Measurements from ENCODE around the gene MOB3B.
"Not testable (repeated sequence)": the region's sequence is repeated elsewhere in the genome, so short reads cannot be mapped to it uniquely, and the experiment has no call there.

Gene MOB3B

DNA sequence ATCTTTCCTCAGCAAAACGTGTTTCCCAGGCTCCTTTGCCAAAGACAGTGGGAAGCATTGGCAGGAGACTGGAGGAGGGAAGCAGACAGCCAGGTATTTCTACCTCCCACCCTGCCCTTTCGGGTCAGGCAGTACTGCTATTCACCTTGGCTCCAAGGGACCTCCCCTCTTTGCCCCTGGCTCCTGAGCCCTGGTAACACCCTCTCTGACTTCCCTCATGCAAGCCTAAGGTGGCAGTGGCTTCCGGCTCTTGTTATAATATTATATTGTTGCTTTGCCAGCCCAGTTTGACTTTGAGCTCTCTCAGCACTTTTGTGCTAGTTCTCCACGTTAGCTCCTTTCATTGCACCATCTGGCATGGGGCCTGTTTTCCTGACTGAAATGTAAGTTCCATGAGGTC, 87.2 kb downstream of the MOB3B start:
- no peak for DNase-seq

DNA sequence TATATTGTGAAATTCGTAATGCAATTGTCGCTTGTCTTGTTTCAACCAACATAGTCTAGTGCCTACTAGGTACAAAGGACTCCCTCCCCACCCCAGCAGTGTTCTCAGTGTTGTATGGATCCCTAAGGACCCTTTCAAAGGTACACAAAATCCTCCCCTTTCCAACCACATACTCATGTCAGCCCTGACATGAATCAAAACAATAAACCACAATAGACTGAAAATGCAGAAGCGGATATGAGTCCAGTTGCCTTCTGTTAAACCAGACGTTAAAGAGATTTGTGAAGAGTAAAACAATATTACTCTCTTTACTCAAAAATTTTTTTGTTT, 87.9 kb downstream of the MOB3B start:
- no peak for DNase-seq

DNA sequence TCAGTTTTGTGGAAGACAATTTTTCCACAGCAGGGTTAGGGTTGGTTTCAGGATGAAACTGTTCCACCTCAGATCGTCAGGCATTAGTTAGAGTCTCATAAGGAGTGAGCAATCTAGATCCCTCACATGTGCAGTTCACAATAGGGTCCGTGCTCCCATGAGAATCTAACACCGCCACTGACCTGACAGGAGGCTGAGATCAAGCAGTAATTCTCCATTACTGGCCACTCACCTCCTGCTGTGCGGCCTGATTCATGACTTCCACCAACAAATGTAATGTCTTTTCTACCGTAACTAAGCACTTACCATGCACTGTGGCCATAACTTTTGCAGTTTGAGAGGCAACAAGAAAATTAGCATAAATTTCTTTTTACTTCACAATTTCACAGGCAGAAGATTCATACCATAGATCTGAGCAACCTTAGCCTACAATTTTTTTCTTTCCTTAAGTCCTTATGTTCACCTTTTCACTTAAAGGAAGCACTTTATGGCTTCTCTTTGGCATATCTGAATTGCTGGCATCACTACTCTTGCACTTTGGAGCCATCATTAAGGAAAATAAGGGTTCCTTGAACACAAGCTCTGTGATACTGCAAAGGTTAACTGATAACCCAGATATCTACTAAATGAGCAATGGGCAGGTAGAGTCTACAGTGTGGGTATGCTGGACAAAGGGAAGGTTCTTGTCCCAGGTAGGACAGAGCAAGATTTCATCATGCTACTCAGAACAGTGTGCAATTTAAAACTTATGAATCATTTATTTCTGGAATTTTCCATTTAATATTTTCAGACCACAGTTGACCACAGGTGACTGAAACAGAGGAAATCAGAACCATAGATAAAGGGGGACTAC, 88.5 kb downstream of the MOB3B start:
- no peak for DNase-seq

DNA sequence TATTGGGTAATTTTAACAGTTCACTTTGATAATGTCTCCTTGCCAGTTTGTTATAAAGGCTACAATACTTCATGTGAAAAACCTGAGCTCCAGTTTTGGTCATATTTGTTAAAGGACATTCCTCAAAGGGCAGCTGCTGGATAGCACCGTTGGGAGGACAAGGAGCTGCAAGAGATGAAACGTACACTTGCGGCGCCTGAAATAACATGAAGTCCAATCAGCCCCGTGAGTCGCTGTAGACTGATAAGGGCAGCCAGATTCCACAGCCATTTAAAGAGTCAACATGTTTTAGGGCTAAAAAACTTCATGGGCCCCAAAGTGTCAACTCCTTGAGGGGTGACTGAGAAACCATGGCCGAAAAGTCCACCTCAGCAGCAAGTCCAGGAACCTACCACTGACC, 91.1 kb downstream of the MOB3B start:
- no peak for DNase-seq

DNA sequence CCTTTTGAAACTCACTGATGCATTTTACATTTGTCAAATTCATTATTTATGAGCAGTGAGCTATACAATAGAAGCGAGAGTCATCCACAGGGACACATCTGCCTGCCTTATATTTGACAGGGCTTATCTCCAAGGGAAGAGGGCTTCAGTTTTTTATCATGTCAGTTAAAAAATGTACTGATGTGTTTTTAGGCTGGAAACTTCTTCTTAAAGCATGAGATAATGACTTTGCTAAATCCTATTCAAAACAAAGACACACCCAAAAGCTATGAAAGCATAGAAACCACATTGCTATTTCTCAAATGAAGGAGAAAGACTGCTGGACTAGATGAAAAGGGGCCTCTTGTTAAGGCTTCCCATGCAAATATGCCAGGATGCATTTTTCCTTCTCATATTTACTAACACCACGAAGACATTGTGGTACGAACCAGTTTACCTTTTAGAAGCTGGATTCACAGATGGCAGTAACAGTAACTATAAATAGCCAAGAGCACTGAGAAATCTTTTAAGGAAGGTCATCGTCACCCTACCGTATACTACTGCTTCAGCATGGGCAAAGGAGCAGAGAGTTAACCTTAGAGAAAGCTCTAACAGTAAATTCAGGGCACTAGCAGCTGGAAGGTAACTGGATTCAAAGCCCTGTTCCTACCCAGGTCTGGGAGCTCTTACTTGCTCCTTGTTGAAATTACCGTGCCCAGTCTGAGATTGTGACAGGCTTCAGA, 91.8 kb downstream of the MOB3B start:
- no peak for DNase-seq

DNA sequence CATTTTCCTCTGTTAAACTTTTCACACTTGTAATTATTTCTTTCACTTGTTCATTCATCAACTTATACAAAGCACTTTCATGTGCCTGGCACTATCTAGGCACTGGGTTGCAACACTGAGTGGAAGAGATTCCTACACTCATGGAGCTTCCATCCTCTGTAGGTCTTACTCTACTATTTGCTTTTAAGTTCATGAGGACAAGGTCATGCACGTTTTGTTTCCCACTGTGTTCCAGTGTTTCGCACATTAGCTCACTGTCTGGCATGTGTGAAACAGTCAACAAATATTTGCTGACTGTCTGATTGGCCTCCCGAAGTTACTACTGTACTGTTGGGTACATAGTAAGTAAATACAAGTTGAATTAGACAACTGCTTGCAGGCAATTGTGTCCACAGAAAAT, 93.4 kb downstream of the MOB3B start:
- no peak for DNase-seq

DNA sequence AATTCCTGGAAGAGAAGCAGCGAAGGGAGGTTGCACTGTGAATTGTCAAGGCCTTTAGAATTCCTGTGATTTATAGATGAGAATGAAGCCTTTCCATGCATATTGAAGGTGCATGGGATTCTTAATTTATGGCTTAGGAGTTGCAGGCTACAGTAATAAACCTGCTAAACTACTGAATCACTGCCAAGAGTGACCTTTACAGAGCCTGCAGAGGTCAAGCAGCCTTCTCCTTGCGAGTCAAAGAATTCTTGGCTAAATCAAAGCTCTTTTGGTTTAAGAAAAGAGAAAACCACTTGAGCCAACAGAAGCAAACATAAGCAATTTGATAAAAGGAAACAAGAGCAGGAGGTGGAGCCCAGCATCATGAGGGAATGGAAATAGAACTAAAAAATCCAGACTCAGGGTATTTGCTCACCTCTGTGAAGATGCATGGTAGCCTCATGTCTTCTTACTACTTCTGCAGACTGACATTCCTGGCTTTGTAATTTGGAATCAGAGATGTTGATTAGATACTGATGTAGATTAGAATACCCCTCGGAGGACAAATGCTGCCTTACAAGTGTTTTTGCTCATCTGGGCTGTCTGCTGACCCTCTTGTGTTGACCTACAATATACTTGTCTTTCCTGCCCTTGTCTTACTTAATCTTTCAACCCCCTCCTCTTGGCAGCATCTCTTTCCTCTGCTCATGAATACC, 95.8 kb downstream of the MOB3B start:
- no peak for DNase-seq

DNA sequence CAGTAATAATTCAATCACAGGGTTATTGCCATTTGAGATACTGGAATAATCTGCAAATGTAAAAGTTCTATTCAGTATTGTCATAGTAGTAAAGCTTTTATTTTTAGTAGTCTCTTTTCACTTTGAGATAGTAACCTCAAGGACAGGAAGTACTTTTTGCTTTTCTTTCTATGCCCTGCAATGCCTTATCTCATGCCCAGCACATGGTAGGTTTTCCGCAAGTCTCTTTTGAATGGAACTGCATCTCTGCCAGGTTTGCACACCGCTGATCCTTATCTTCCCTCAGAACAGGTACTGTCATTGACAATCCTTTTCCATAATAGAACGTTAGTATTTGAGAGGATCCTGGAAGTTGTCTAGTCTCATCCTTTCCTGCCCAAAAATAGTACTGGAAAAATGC, 97.3 kb downstream of the MOB3B start:
- no peak for DNase-seq

DNA sequence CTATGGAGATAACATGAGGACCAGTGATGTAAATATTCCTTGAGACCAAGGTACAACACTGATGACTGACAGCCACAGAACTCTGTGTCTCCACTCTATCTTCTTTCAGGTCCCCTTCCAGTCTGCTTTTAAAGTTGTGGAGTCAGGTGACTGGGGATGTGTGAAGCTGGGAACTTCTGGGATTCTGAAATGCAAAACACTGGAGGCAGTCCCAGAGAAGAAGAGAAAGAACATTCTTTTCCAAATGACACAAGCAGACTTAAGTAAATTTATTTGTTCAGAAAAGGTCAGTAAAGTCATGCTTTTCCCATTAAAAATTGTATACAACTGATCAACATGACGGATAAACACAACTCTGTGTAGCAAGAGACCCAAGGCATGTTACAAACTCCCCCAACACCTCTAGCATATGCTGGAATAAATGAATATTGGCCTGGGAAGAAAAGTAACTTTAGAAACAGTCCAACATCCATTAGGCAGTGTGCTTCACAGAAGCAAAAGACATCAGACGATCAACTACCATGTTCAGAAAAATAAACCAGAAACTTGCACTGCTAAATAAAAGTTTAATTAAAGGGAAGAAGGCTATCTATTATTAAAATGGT, 98.0 kb downstream of the MOB3B start:
- DNase-seq, result no peak

DNA sequence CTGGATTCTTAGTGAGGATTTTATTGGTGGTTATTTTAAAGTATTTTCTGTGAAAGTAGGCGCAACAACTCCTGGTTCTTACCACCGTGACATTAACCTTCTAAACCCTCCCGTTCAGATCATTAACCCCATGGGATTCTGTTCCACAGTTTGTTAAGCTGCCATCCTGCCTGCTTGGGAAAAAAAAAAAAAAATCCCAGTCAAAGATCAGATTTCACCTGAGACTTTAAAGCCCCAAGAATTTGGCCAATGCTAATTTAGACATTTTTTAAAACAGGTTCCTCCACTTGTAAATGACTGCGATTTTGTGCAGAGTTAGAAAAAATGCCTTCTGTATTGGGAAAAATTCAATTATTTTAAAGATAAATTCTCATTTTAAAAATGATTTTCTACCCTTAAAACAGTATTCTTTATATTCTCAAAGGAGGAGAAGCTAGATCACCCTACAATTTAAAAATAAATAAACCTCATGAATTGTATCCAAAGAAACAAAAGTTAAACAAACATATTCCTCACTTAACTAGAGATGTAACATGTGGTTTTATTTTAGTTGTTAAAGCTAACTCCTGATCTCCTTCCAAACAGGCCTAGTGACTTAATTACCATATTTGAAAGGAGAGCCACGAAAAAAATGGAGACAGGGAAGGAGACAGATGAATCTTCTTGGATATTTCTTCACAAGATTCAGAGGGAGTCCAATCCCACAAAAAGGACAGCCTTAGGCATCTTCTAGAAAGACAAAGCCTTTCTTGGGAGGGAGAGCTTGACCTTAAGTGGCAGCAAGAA, 98.7 kb downstream of the MOB3B start:
- no peak for DNase-seq

DNA sequence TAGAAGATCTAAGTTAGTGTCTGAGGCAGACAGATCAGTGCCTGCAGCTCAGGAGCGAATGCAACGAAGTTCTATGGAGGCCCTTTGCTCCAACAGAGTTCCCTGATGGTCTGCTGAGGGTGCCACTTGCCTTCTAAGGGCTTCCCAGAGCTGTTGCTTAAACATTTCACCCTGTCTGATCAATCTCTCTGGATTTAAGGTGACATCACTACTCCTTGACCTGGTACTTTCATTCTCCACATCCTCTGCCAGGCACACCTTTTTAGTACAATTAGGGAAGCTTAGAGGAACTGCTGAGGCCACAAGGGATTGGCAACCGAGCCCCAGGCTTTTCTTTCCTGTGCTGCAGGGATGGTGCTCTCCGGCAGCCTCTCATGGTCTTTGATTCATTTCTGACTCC, 99.7 kb downstream of the MOB3B start:
- DNase-seq, result no peak

DNA sequence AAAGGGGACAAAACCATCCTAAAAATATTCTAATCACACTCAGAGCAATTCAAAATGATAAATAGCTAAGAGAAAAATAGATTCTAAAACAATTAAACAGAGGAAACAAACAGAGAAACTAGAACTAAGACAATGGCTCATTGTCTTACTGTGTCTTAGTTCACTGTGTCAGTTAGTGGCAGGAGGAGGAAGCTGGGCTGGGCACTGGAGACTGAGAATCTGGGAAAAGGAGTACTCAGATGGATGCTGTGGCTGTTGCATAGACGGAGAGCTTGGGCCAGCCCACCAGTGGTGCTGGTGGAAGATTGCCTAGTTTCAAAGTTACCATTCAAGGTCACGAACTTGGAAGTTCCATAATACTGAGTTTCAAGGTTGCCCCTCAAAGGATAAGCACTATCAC, 100.2 kb downstream of the MOB3B start:
- no peak for DNase-seq

DNA sequence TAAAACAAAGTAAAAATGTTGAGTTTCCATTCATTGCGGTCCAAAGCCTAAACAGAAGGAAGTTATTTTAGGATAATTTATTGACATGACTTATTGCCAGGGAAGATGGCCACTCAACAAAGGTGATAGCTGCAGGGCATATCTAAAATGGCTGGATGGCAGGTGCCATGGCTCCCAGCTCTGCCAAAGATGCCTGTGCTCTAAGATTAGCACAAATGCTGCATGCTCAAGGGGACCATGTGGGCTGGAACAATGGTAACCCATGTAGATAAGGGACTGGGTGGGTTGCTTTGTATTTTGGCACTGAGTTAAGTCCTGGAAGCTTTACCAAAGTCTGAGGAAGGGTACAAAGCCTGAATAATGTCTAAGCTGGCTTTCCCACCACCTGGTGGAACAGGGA, 101.1 kb downstream of the MOB3B start:
- DNase-seq, result no peak

DNA sequence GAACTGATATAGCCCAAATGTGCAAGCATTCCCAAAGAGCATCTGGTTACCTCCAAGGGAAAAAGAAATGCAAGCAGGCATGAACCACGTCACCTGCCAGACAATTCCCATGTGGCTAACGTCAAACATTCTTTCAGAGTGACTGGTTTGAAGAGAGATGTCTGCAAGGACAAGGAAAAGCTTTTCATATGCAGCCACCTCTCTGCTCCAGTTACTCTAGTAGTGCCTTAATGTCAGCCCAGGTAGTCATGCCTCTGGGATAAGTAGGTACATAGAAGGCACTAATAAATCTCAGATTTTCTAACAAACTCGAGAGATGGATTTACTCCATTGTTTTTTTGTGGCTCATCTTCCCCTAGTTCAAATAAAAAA, 102.4 kb downstream of the MOB3B start:
- DNase-seq, result no peak

DNA sequence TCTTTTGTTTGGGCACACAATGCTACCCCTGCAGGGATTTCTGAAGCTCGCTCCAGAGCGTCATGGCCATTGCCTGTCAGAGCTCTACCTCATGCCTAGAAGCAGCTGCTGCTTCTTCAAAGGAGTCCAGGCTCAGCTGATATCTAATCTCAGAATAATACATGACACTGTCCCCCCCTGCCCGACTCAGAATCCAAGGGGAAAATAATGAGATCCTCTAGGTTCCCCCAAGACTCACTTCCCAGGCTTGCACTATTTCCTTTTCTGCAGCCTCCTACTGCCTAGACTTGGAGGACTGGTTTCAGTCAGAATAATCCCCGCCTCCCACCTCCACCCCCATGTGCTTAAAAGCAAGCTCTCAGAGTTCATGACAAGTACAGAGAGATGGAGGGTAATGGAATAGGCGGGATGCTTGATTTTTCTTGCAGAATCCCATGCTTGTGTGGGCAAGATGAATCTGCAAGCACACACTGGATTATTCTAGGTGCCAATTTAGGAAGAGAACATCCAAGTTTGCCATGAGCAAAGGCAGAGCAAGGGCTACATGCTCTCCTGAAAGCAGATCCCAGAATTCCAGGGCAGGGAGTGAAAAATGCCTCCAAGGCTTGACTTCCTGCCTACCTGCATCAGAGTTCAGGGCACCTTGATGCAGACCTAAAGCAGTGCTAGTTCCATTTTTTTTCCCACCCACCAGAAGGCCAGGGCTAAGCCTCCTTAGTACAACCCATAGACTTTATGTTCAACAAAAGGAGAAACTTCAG, 102.9 kb downstream of the MOB3B start:
- no peak for DNase-seq

DNA sequence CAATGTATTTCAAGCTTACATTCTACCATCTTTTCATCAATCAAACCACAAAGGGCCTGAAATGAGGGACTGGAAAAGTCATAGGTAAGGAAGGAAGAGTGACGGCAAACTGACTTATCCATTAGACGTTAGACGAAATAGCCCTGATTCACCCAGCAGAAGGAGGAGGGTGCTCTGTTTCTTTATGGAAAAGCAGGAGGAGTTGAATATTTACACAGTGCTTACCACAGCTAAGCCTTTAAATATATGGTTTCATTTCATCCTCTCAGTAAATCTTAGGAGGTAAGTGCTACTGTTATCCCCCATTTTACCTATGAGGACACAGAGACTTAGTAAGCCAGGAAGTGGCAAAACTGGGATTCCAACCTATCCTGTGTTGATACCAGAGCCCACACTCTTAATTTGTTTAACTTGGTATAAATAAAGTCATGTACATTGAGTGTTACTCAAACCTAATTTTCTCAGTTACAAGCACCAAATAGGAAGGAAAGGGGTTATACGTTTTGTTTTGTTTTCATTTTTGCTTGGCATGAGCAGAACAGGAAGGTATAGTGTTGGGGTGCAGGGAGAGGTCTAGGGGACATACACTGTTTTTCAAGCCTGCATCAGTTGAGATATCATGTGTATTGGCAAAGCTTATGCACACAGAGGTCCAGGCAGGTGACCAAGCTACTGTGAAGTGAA, 103.6 kb downstream of the MOB3B start:
- DNase-seq, result no peak

DNA sequence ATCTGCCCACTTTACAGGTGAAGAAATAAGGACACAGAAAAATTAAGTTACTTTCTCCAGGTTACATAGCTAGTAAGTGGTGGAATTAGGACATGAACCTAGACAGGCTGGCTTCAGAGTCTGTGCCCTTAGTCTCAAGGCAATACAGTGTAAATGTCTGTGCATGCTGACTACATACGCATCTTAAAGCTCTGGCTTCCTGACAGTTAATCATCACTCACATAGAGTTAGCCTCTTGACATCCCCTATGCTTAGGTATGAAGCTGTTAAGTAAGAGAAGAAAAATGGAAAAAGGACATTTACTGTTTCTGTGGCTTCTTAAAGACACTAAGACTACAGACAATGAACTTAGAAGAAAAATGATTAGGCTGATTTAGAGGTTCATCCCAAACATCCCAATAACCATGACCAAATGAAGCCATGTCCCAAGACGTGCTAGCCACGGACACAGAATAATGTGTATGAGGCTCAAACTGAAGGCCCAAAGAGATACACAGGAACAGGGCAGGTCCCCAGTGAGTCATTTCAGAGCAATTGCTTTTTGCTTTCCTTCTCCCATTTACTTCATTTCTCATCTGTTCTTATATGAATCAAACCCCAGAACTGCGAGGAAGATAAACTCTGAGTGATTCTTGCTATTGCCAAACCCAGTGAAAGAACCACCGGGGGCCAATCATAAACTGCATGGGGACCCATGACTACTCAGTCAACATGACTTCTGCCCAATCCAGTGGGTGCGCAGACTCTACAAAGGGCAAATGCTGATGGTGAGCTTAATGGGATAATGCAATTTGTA, 105.5 kb downstream of the MOB3B start:
- DNase-seq, result no peak

DNA sequence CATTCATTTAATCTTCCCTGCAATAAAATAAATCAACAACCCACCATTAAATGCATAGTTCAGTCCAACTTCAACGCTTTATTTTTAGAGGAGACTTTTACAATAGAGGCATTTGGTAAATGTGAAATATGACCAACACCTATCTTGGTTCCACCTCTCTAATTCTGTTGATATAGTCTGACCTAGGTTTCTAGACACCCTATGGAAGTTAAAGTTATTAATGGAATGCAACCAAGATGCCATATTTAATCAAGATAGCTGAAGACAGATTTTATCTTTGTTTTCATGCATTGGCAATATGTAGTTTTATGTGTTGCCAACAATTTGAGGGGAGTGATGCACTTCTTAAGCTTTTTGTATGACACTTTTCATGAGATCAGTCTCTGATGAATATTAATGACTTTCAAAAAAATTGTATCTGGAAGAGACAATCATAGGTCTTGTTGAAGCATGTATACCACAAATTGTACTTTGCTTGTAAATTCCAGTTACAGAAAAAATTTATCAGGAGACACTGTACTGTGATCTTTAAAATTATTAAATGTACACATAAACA, 107.3 kb downstream of the MOB3B start:
- DNase-seq, result no peak

DNA sequence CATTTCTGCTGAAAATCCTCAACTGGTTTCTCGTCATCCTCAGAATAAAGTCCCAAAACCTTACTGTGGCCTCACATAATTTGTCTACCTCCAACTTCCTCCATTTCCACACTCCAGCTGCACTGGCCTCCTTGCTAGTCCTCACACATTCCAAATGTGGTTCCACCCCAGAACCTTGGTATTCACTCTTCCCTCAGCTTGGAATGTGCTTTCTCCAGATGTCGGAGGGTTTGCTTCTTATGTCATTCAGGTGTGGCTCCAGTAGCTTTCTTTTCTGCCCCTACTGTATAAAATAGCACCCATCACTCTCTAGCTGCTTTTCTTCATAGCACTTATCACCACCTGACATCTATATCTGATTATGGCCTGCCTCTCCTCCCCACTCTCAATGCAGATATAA, 108.0 kb downstream of the MOB3B start:
- DNase-seq, result no peak

DNA sequence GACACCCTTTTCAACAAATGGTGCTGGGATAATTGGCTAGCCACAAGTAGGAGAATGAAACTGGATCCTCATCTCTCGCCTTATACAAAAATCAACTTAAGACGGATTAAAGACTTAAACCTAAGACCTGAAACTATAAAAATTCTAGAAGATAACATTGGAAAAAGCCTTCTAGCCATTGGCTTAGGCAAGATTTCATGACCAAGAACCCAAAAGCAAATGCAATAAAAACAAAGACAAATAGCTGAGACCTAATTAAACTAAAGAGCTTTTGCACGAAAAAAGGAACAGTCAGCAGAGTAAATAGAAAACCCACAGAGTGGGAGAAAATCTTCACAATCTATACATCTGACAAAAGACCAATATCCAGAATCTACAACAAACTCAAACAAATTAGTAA, 110.1 kb downstream of the MOB3B start:
- DNase-seq, result not testable (repeated sequence)
